Mesendoderm (in vitro differentiated cells): Measurements from ENCODE around the gene MYOCD.
"Not testable (repeated sequence)": the region's sequence is repeated elsewhere in the genome, so short reads cannot be mapped to it uniquely, and the experiment has no call there.

Source experiments
- DNase-seq: peaks from one replicate; pipeline ENCODE4 v3.0.0; 2013
- H2AK5ac ChIP-seq: 2 replicates; pipeline ENCODE4 v1.6.1; 2013; ENCODE audit warnings: low read length, inconsistent platforms
- H2BK120ac ChIP-seq: 2 replicates; pipeline ENCODE4 v1.6.1; 2013; ENCODE audit warnings: low read depth, mild to moderate bottlenecking, low read length, moderate library complexity, mixed read lengths
- H2BK15ac ChIP-seq: replicated peaks from 2 replicates; pipeline ENCODE4 v1.6.1; 2013; ENCODE audit warnings: low read depth, mild to moderate bottlenecking, moderate library complexity
- H2BK5ac ChIP-seq: 2 replicates; pipeline ENCODE4 v1.6.1; 2013; ENCODE audit warnings: low read length, inconsistent platforms
- H3K18ac ChIP-seq: 2 replicates; pipeline ENCODE4 v1.6.1; 2013; ENCODE audit warnings: mild to moderate bottlenecking, low read length, mixed read lengths
- H3K23ac ChIP-seq: one replicate; pipeline ENCODE4 v1.6.1; 2013; ENCODE audit warnings: low read length
- H3K27ac ChIP-seq: 2 replicates; pipeline ENCODE4 v1.5.1; 2013; ENCODE audit warnings: low read depth, mild to moderate bottlenecking, inconsistent platforms, low read length, moderate library complexity
- H3K27me3 ChIP-seq: 2 replicates; pipeline ENCODE4 v1.6.1; 2013; ENCODE audit warnings: low read length, control low read depth, mild to moderate bottlenecking, inconsistent platforms; ENCODE audit not compliant: insufficient read depth, poor library complexity
- H3K36me3 ChIP-seq: 2 replicates; pipeline ENCODE4 v1.6.1; 2013; ENCODE audit warnings: low read length, inconsistent platforms; ENCODE audit not compliant: control insufficient read depth, insufficient read depth
- H3K4ac ChIP-seq: one replicate; pipeline ENCODE4 v1.6.1; 2013; ENCODE audit warnings: low read depth, mild to moderate bottlenecking, low read length, moderate library complexity
- H3K4me1 ChIP-seq: 2 replicates; pipeline ENCODE4 v1.6.1; 2013; ENCODE audit warnings: low read depth, low read length, inconsistent platforms; ENCODE audit not compliant: control insufficient read depth
- H3K4me2 ChIP-seq: 2 replicates; pipeline ENCODE4 v1.6.1; 2013; ENCODE audit warnings: low read length
- H3K4me3 ChIP-seq: 2 replicates; pipeline ENCODE4 v1.5.1; 2013; ENCODE audit warnings: mild to moderate bottlenecking, low read length
- H3K56ac ChIP-seq: one replicate; pipeline ENCODE4 v1.6.1; 2013; ENCODE audit warnings: low read length
- H3K79me1 ChIP-seq: 2 replicates; pipeline ENCODE4 v1.6.1; 2013; ENCODE audit warnings: low read length, inconsistent platforms
- H3K79me2 ChIP-seq: 2 replicates; pipeline ENCODE4 v1.6.1; 2013; ENCODE audit warnings: mild to moderate bottlenecking, low read length; ENCODE audit not compliant: control insufficient read depth, insufficient read depth
- H3K9ac ChIP-seq: 2 replicates; pipeline ENCODE4 v1.6.1; 2013; ENCODE audit warnings: low read length, inconsistent platforms
- H4K5ac ChIP-seq: one replicate; pipeline ENCODE4 v1.6.1; 2013; ENCODE audit warnings: low read length
- H4K8ac ChIP-seq: one replicate; pipeline ENCODE4 v1.6.1; 2013; ENCODE audit warnings: low read depth, mild to moderate bottlenecking, control low read depth, low read length, moderate library complexity
- WGBS: extraction: QIAGEN DNeasy Blood & Tissue Kit; methylation state at CpG from one replicate; pipeline ENCODE4 v1.1.7; 2013; ENCODE audit warnings: low lambda C conversion rate, missing lambda C conversion rate; ENCODE audit not compliant: insufficient coverage; ENCODE audit errors: extremely low coverage; 5-methylcytosine and 5-hydroxymethylcytosine counted together

Gene MYOCD

DNA sequence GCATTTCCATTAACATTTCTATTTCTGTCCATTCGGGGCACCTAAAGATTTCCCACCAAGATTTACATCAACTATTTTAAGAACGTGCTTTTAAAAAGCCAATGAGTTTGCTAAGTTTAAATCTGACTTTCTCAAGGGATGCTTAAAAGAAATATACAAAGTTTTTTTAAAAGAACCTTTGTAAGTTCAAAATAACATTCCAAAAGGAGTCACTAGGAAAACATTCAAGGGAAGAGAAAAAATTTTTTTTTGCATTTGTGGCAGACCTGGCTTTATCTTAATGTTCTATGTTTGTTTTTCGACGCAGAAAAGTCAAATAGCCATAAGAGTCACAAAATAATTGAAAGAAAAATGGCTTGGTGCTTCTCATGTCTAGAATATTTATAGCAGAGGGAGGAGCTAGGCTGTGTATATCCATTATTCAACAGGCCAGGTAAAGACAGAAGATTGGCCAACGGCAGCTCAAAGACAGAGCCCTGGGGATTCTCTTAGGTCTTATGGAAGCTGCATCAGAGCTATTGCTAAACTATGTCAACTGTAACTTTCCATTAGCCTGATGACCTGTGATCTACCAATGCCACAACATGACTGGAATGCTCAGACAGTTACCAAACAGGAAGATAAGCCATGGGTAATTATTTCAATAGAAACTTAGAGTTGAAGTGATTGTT lies 37.8 kb upstream of the MYOCD start:
- no peak overlapping the region for H4K8ac ChIP-seq
- DNase-seq, result peak; percentile 82
- no peak overlapping the region for H3K9ac ChIP-seq
- H3K4ac ChIP-seq, result no peak overlapping the region
- no peak overlapping the region for H4K5ac ChIP-seq
- no peak overlapping the region for H3K4me2 ChIP-seq
- no peak overlapping the region for H3K56ac ChIP-seq
- no peaks in the 10 kb centered on the region for H3K79me2 ChIP-seq
- H2BK5ac ChIP-seq, result no peak overlapping the region
- no peaks in the 10 kb centered on the region for H3K27me3 ChIP-seq
- H2BK120ac ChIP-seq, result peak overlapping the region; percentile 73
- no CpG with 5 or more reads among the region's 5 CpGs for WGBS
- peak overlapping the region; percentile 79 for H2BK15ac ChIP-seq
- no peaks in the 10 kb centered on the region for H3K36me3 ChIP-seq
- H3K79me1 ChIP-seq, result no peaks in the 10 kb centered on the region
- H2AK5ac ChIP-seq, result no peak overlapping the region
- no peak overlapping the region for H3K18ac ChIP-seq
- no peak overlapping the region for H3K27ac ChIP-seq
- H3K23ac ChIP-seq, result no peak overlapping the region
- H3K4me3 ChIP-seq, result no peak overlapping the region
- H3K4me1 ChIP-seq, result peaks cover 3% of the 10 kb centered on the region

DNA sequence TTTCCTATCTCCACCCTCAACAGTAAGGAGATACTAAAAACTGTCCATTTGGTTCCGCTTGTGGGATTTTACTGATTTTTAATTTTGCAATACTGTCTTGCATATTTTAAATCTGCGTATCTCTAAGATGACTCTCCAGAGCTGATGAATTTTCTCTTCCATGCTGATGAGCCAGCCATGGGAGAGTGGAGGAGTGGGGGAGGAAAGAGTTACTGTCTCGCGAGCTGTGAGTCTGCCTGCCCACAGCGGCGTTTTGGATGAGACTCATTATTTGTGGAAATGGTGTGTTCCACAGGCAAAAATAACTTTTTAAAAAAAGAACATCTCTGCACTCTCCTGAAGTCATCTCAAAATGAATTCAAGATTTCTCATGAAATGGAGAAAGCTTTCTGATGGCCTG lies 34.6 kb upstream of the MYOCD start:
- no peak overlapping the region for H3K4ac ChIP-seq
- no peak overlapping the region for H3K23ac ChIP-seq
- DNase-seq, result no peak
- H3K4me1 ChIP-seq, result peaks cover 4% of the 10 kb centered on the region
- no peaks in the 10 kb centered on the region for H3K36me3 ChIP-seq
- H2BK15ac ChIP-seq, result peak overlapping the region; percentile 97
- no peak overlapping the region for H3K56ac ChIP-seq
- H2AK5ac ChIP-seq, result no peak overlapping the region
- no peaks in the 10 kb centered on the region for H3K79me2 ChIP-seq
- no peak overlapping the region for H2BK5ac ChIP-seq
- peak overlapping the region; percentile 9 for H3K18ac ChIP-seq
- no peak overlapping the region for H3K27ac ChIP-seq
- no peak overlapping the region for H4K5ac ChIP-seq
- H3K79me1 ChIP-seq, result no peaks in the 10 kb centered on the region
- no peak overlapping the region for H2BK120ac ChIP-seq
- no peak overlapping the region for H4K8ac ChIP-seq
- H3K4me3 ChIP-seq, result no peak overlapping the region
- H3K27me3 ChIP-seq, result no peaks in the 10 kb centered on the region
- no peak overlapping the region for H3K9ac ChIP-seq
- no peak overlapping the region for H3K4me2 ChIP-seq
- WGBS, result no CpG with 5 or more reads among the region's 6 CpGs

DNA sequence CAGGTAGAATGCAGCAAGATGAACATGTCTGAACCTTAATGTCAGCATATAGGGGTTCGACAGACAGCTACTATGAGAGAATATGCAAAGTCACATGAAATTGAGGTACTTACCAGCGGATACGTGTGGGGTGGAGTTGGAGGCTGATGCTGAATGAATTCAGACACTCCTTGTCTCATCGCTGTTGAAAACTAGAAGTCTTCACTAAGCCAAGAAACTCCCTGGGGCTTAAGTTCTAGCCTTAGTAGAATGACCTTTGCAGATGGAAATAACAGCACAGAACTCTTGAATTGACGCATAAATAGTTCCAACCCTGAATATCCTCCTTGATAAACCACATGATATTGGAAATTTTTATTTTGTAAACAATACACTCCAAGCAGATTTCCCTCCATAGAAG lies 32.9 kb upstream of the MYOCD start:
- no peak overlapping the region for H2BK15ac ChIP-seq
- H3K27me3 ChIP-seq, result no peaks in the 10 kb centered on the region
- H3K36me3 ChIP-seq, result no peaks in the 10 kb centered on the region
- WGBS, result no CpG with 5 or more reads among the region's 5 CpGs
- H2BK5ac ChIP-seq, result peak overlapping the region; percentile 1
- H3K56ac ChIP-seq, result no peak overlapping the region
- H3K9ac ChIP-seq, result no peak overlapping the region
- H3K79me2 ChIP-seq, result no peaks in the 10 kb centered on the region
- no peak overlapping the region for H3K23ac ChIP-seq
- peaks cover 9% of the 10 kb centered on the region for H3K4me1 ChIP-seq
- H3K4ac ChIP-seq, result no peak overlapping the region
- H4K8ac ChIP-seq, result no peak overlapping the region
- H2AK5ac ChIP-seq, result peak overlapping the region; percentile 5
- H3K79me1 ChIP-seq, result no peaks in the 10 kb centered on the region
- H3K18ac ChIP-seq, result peak overlapping the region; percentile 88
- H3K4me3 ChIP-seq, result no peak overlapping the region
- DNase-seq, result no peak
- H3K4me2 ChIP-seq, result no peak overlapping the region
- H2BK120ac ChIP-seq, result no peak overlapping the region
- H4K5ac ChIP-seq, result no peak overlapping the region
- no peak overlapping the region for H3K27ac ChIP-seq

DNA sequence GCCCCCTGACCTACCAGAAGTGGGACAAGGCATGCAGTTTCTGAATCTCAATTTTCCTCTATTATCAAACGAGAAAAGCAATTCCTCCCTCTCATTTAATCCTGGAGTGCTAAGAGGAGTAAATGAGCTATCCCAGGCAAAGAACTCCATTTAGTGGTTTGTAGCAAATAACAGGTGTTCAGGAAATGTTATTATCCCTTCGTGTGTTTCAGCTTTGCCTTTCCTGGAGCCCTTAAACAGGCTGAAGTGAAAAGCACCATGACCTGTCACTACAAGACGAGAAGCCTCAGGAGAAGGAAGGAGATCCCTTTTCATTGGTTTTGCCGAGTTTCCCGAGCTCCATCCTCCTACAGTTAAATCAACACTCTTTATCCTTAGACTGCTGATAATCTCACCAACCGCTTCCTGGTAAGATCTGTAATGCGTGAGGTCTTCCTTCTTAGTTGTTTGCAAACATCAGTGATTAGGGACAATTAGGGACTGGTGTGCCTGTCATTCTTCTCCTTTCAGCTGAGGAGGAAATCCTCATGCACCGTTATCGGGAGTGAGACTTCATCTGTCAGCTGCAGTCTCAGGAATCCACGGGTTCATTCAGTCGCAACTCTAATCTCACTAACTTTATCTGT lies 30.8 kb upstream of the MYOCD start:
- H3K79me1 ChIP-seq, result no peaks in the 10 kb centered on the region
- H2AK5ac ChIP-seq, result no peak overlapping the region
- no peak overlapping the region for H3K4ac ChIP-seq
- H3K9ac ChIP-seq, result peak overlapping the region; percentile 8
- no peaks in the 10 kb centered on the region for H3K27me3 ChIP-seq
- no peak overlapping the region for H3K23ac ChIP-seq
- peak overlapping the region; percentile 74 for H3K27ac ChIP-seq
- H3K56ac ChIP-seq, result peak overlapping the region; percentile 65
- no peak overlapping the region for H4K5ac ChIP-seq
- no peaks in the 10 kb centered on the region for H3K36me3 ChIP-seq
- peaks cover 12% of the 10 kb centered on the region for H3K4me1 ChIP-seq
- no peak overlapping the region for H3K4me3 ChIP-seq
- no peak overlapping the region for H4K8ac ChIP-seq
- H3K4me2 ChIP-seq, result no peak overlapping the region
- H2BK120ac ChIP-seq, result no peak overlapping the region
- H2BK15ac ChIP-seq, result no peak overlapping the region
- DNase-seq, result peak; percentile 97
- no CpG with 5 or more reads among the region's 11 CpGs for WGBS
- H2BK5ac ChIP-seq, result peak overlapping the region; percentile 81
- H3K79me2 ChIP-seq, result no peaks in the 10 kb centered on the region
- peak overlapping the region; percentile 94 for H3K18ac ChIP-seq

DNA sequence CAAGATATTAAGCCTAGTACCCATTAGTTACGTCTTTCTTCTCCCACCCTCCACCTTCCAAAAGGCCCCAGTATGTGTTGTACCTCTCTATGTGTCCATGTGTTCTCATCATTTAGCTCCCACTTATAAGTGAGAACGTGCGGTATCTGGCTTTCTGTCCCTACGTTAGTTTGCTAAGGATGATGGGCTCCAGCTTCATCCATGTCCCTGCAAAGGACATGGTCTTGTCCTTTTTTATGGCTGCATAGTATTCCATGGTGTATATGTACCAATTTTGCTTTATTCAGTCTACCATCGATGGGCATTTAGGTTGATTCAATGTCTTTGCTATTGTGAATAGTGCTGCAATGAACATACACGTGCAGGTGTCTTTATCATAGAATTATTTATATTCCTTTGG lies 29.7 kb upstream of the MYOCD start:
- H3K18ac ChIP-seq, H3K23ac ChIP-seq, H2AK5ac ChIP-seq, DNase-seq, H3K9ac ChIP-seq, H2BK5ac ChIP-seq, H3K4me3 ChIP-seq, H3K36me3 ChIP-seq, H2BK120ac ChIP-seq, H4K8ac ChIP-seq, H3K27me3 ChIP-seq, H4K5ac ChIP-seq, H3K56ac ChIP-seq, H3K79me2 ChIP-seq, H3K4ac ChIP-seq, H2BK15ac ChIP-seq, H3K79me1 ChIP-seq, H3K4me2 ChIP-seq: not testable (repeated sequence)
- Histone ChIP-seq H3K27ac (peak overlapping the region; percentile 10), H3K4me1 (peaks cover 12% of the 10 kb centered on the region)
- no CpG with 5 or more reads among the region's 6 CpGs for WGBS
